ENCODE results near the gene PNKD.

PNKD gene, protein sequence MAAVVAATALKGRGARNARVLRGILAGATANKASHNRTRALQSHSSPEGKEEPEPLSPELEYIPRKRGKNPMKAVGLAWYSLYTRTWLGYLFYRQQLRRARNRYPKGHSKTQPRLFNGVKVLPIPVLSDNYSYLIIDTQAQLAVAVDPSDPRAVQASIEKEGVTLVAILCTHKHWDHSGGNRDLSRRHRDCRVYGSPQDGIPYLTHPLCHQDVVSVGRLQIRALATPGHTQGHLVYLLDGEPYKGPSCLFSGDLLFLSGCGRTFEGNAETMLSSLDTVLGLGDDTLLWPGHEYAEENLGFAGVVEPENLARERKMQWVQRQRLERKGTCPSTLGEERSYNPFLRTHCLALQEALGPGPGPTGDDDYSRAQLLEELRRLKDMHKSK

DNA sequence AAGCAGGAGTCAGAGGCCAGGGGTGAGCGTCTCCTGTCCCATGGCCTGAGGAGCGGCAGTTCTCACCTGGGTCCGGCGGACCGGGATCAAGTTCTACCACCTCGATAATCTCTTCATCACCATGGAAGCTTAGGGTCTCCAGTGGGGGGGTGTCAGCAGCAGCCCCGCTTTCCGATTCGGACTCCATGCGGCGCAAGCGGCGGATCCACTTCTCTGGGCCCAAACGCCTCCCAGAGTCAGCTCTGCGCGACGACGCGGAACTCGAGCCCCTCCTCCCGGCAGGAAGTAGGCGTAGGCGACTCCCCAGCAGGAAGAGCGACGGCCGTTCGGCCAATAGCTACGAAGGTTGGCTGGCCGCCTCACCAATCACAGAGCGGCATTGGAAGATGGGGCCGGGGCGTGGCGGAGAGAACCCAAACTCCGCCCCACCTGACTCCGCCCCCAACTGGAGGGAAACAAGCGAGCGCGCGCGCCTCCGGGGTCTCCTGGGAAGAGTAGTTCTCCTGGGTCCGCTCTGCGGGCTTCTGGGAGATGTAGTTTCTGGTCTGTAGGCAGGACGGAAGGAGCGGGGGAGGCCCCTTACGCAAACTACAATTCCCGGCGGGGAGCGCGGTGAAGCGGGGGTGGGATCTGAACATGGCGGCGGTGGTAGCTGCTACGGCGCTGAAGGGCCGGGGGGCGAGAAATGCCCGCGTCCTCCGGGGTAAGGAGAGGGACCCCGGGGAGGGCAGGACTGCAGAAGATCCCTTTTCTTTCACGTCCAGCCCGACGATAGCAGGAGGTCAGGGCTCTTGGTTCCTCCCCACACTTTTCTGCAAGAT is at the start of gene PNKD, which contains the start of gene AAMP:
PNKD (plus strand) TSS at position 620 of the 821 bp plus-strand sequence; CDS start at position 637, 17 bp downstream.
AAMP (minus strand) TSS at position 238 of the 821 bp plus-strand sequence; CDS start at position 187, 51 bp downstream.
- TF ChIP-seq, protein P1, sequence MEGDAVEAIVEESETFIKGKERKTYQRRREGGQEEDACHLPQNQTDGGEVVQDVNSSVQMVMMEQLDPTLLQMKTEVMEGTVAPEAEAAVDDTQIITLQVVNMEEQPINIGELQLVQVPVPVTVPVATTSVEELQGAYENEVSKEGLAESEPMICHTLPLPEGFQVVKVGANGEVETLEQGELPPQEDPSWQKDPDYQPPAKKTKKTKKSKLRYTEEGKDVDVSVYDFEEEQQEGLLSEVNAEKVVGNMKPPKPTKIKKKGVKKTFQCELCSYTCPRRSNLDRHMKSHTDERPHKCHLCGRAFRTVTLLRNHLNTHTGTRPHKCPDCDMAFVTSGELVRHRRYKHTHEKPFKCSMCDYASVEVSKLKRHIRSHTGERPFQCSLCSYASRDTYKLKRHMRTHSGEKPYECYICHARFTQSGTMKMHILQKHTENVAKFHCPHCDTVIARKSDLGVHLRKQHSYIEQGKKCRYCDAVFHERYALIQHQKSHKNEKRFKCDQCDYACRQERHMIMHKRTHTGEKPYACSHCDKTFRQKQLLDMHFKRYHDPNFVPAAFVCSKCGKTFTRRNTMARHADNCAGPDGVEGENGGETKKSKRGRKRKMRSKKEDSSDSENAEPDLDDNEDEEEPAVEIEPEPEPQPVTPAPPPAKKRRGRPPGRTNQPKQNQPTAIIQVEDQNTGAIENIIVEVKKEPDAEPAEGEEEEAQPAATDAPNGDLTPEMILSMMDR (conservative IDR thresholded peaks at IDR 0.05; ENCODE audit: control insufficient read depth, insufficient read depth, low read depth, low read length): no peak
- H3K4me3 ChIP-seq (ENCODE audit: control insufficient read depth, low read depth, low read length): peak within 1 kb of the TSS; percentile 94
- peak; percentile 99 for DNase-seq (ENCODE audit: low read depth)

DNA sequence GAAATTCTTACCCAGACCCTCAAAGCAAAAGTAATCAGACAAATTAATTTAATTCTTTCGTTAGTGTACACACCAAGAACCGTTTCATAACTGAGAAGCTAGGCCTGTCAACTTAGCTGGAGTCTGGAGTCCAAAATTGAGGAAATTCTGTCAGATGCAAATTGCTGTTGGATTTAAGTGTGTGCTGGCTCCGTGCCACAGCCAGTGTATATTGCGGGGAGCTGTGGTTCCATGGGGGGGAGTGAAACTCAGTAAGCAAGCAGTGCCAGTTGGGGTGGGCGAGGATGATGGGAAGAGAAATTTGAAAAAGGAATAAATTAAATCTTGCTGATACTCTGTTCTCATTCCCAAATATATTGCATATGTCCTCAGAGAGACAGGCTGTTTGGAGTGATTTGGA is 49.3 kb upstream of the PNKD start:
- DNase-seq (ENCODE audit: low read depth): no peak
- TF ChIP-seq, protein P1 (conservative IDR thresholded peaks at IDR 0.05; ENCODE audit: control insufficient read depth, insufficient read depth, low read depth, low read length): no peak
- no peak overlapping the region for H3K4me3 ChIP-seq (ENCODE audit: control insufficient read depth, low read depth, low read length)

DNA sequence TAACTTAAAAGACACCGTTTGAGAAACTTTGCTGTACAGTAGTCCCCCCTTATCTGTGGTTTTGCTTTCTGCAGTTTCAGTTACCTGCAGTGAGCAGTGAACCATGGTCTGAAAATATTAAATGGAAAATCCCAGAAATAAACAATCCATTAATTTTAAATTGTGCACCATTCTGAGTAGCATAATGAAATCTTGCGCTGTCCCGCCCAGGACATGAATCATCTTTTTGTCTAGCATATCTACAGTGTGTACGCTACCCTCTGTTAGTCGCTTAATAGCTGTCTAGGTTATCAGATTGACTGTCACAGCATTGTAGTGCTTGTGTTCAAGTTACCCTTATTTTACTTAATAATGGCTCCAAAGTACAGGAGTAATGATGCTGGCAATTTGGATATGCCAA is 47.3 kb upstream of the PNKD start:
- TF ChIP-seq, protein P1 (conservative IDR thresholded peaks at IDR 0.05; ENCODE audit: control insufficient read depth, insufficient read depth, low read depth, low read length): no peak
- H3K4me3 ChIP-seq (ENCODE audit: control insufficient read depth, low read depth, low read length): no peak overlapping the region
- DNase-seq (ENCODE audit: low read depth): peak; percentile 25

DNA sequence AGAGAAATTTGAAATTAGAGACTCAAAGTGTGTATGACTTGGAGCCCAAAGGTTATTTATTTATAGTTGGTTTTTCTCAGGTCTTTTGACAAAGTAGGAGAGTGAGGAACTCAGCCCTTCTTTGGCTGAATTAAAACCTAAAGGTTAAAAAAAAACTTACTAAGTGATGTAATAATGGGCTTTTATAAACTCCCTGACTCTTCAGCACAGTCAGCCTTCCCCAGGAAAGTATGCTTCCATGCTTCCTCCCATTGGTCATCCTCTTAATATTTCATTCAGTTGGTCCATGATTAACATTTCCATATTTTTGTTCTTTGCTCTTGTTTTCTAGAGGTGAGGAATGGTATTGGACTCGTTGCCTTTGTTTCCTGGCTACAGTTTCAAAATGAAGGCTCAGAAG is 46.1 kb upstream of the PNKD start:
- DNase-seq (ENCODE audit: low read depth): no peak
- H3K4me3 ChIP-seq (ENCODE audit: control insufficient read depth, low read depth, low read length): no peak overlapping the region
- TF ChIP-seq, protein P1 (conservative IDR thresholded peaks at IDR 0.05; ENCODE audit: control insufficient read depth, insufficient read depth, low read depth, low read length): no peak

DNA sequence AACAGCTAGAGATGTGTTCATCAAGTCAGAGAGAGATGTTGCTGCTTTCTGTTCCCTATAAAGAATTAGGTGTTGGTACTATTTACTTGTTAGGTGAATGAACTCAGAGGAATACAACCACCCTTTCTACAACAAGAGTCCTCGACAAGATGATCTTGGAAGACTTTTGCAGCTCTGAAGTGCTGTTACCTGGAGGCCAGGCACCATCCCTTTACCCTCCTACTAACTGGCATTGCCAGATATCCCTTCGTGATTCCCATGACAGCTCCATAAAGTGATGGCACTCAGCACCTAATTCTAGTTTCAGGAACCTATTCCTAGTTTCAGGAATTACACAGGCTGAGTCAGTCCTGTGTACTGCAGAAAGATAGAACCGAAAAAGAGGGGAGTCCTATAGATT is 43.4 kb upstream of the PNKD start:
- H3K4me3 ChIP-seq (ENCODE audit: control insufficient read depth, low read depth, low read length): no peak overlapping the region
- TF ChIP-seq, protein P1 (conservative IDR thresholded peaks at IDR 0.05; ENCODE audit: control insufficient read depth, insufficient read depth, low read depth, low read length): no peak
- DNase-seq (ENCODE audit: low read depth): no peak

DNA sequence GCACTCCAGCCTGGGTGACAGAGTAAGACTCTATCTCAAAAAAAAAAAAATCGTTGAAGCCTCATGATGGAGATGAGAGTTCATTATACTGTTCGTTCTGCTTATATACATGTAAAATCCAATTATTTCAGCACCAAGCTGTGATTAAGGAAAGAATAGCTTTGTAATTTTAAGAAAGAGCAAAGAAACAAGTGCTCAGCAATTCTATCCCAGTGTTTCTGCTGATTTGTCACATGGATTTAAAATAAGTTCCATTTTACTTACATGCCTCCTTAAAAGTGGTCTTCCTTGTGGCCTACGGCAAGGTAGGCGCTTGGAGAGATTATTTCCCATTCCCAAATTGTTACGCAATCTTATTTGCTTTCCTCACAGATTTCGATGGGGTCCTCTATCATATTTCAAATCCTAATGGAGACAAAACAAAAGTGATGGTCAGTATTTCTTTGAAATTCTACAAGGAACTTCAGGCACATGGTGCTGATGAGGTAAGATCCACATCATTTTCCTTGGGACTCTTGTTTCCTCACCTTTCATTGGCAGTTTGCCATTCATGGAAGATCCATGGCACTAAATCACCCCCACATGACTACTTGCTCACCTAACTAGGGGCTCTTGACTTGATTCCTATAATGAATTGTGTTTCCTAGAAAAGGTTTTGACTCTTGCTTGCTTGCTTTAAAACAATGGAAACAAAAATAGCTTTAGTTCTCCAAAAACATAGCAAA is 41.8 kb upstream of the PNKD start:
- no peak overlapping the region for H3K4me3 ChIP-seq (ENCODE audit: control insufficient read depth, low read depth, low read length)
- peak; percentile 33 for DNase-seq (ENCODE audit: low read depth)
- TF ChIP-seq, protein P1 (conservative IDR thresholded peaks at IDR 0.05; ENCODE audit: control insufficient read depth, insufficient read depth, low read depth, low read length): no peak
